ENCODE data around the gene RNU2-63P. TPM values are rescaled to one million over a fixed set of nuclear protein-coding genes. Genes with fewer than 3 reads are reported as not detected.

The RNU2-63P gene
- total and polyA plus RNA-seq, 2 of the 8 experiments (the other 6 are each of a cell fraction or from before 2014, with no cell fraction given), result 6.6 TPM; not detected in 1

GRCh38 chr2:88019985-88020384 is 3.6 kb upstream of the RNU2-63P start:
- Histone ChIP-seq H3K36me3 (ENCODE audit: control insufficient read depth in 2 of 4, insufficient read depth in 4 of 4, low read length in 3 of 4) (no peaks in the 10 kb centered on the region), H2AFZ (ENCODE audit: low read length) (no peak overlapping the region), H3K27me3 (replicated peaks in 1 of 4; ENCODE audit: control insufficient read depth in 3 of 4, extremely low read depth in 1 of 4, insufficient read depth in 3 of 4, low read length in 3 of 4) (no peaks in the 10 kb centered on the region), H3K27ac (ENCODE audit: low read depth, low read length) (peak overlapping the region; percentile 42; the same call in 1 of the 2 replicates), H4K8ac (ENCODE audit: extremely low read depth, insufficient read depth, low read length) (no peak overlapping the region), H3K9me3 (ENCODE audit: insufficient read depth in 2 of 2, low read depth in 1 of 2, low read length in 1 of 2) (no peaks in the 10 kb centered on the region), H4K91ac (replicated peaks; ENCODE audit: insufficient read length, low read length) (no peak overlapping the region), H3K14ac (ENCODE audit: insufficient read length) (no peak overlapping the region), H2AK5ac (ENCODE audit: low read depth, low read length) (no peak overlapping the region), H2BK15ac (ENCODE audit: low read length) (no peak overlapping the region), H3K23ac (ENCODE audit: insufficient read length) (no peak overlapping the region), H2BK20ac (ENCODE audit: low read length) (no peak overlapping the region), H3K79me1 (ENCODE audit: low read depth, low read length) (no peaks in the 10 kb centered on the region), H4K20me1 (replicated peaks in 1 of 2; ENCODE audit: control insufficient read depth in 1 of 2, insufficient read depth in 2 of 2, low read length in 2 of 2) (no peaks in the 10 kb centered on the region), H3K4ac (replicated peaks; ENCODE audit: insufficient read length, low read depth, low read length) (no peak overlapping the region), H2BK120ac (replicated peaks; ENCODE audit: low read depth, low read length) (no peak overlapping the region), H3K4me2 (ENCODE audit: insufficient read depth in 1 of 2, low read depth in 2 of 2, low read length in 2 of 2) (no peak overlapping the region; a peak in 1 of 4 replicates), H2BK12ac (ENCODE audit: low read depth, low read length) (no peak overlapping the region), H3K23me2 (ENCODE audit: low read depth, low read length) (peaks cover 3% of the 10 kb centered on the region; the same call in 1 of the 2 replicates), H3K79me2 (ENCODE audit: control insufficient read depth in 1 of 2, insufficient read depth in 2 of 2, low read length in 2 of 2) (no peaks in the 10 kb centered on the region), H3K4me1 (replicated peaks in 1 of 4; ENCODE audit: control insufficient read depth in 3 of 4, insufficient read depth in 4 of 4, low read length in 3 of 4) (peaks cover 9 to 18% (median 13%) of the 10 kb centered on the region in 4 experiments), H2BK5ac (ENCODE audit: low read depth, low read length) (no peak overlapping the region), H3K56ac (replicated peaks; ENCODE audit: insufficient read length, low read depth, low read length) (no peak overlapping the region), H4K5ac (ENCODE audit: insufficient read length, low read depth, low read length) (no peak overlapping the region), H3K4me3 (ENCODE audit: extremely low read depth in 1 of 4, insufficient read depth in 2 of 4, low read depth in 3 of 4, low read length in 4 of 4) (no peak overlapping the region), H3K9ac (replicated peaks in 1 of 4; ENCODE audit: extremely low read depth in 1 of 4, low read depth in 3 of 4, low read length in 3 of 4) (no peak overlapping the region), H3K18ac (ENCODE audit: extremely low read depth, low read length) (no peak overlapping the region; the same call in 1 of the 2 replicates)
- CTCF ChIA-PET (ENCODE audit: partially characterized antibody), result interaction anchor here (0.9 to 1.6 kb wide), 4 partner anchors 10 to 143 kb away, joined by 3 to 5 read pairs (median 4); no protein-coding TSS in a partner anchor
- WGBS, 2 experiments (ENCODE audit: extremely low coverage in 1 of 2, insufficient coverage in 1 of 2, insufficient read length in 1 of 2, insufficient replicate concordance in 2 of 2, low coverage in 1 of 2, low lambda C conversion rate in 2 of 2, missing lambda C conversion rate in 1 of 2), result 95% methylated on average over 3 of the region's 3 CpGs; no CpG with 5 or more reads in 1 of the 2 experiments
- FAIRE-seq (no peak), DNase-seq (ENCODE audit: low read depth in 1 of 2, low spot score in 2 of 2) (no peak)
- POLR2A ChIA-PET (ENCODE audit: partially characterized antibody), result interaction anchor here (0.7 to 5.3 kb wide), 4 partner anchors 10 to 453 kb away, joined by 3 to 60 read pairs (median 5); no protein-coding TSS in a partner anchor
- no peak for TF ChIP-seq CREB1 (IDR thresholded peaks at IDR 0.05)
- no peak for TF ChIP-seq RNF2 (IDR thresholded peaks at IDR 0.05; ENCODE audit: borderline replicate concordance, low read depth, low read length, missing control alignments, poor library complexity, severe bottlenecking)
- no peak for TF ChIP-seq SAP30 (IDR thresholded peaks at IDR 0.05; ENCODE audit: insufficient read depth, insufficient replicate concordance, low read length)
- no peak for TF ChIP-seq YY1 (IDR thresholded peaks at IDR 0.05; ENCODE audit: low read depth, low read length)
- no peak for TF ChIP-seq BCL11A (IDR thresholded peaks at IDR 0.05; ENCODE audit: low read depth in 2 of 2, low read length in 2 of 2)
- TF ChIP-seq EZH2 (IDR thresholded peaks at IDR 0.05; ENCODE audit: low read depth, low read length, severe bottlenecking), result no peak
- TF ChIP-seq SRF (IDR thresholded peaks at IDR 0.05; ENCODE audit: low read depth, low read length), result no peak
- no peak for TF ChIP-seq POU5F1 (IDR thresholded peaks at IDR 0.05; ENCODE audit: low read depth, low read length)
- no peak for TF ChIP-seq TAF7 (optimal IDR thresholded peaks at IDR 0.05; ENCODE audit: borderline replicate concordance, low read depth, low read length)
- TF ChIP-seq SP2 (IDR thresholded peaks at IDR 0.05; ENCODE audit: low read length), result no peak
- TF ChIP-seq POLR2AphosphoS5 (IDR thresholded peaks at IDR 0.05; ENCODE audit: low read depth, low read length), result no peak
- no peak for TF ChIP-seq USF2 (IDR thresholded peaks at IDR 0.05; ENCODE audit: low read length)

Data from H1 (cell line).